BJ (cell line): ENCODE data around the gene SLC48A1. TPM values are rescaled to one million over a fixed set of nuclear protein-coding genes. Genes with fewer than 3 reads are reported as not detected.
A peak's percentile ranks its signal among the peaks of the same experiment; 100 is the strongest.

ENCODE experiments used
- CTCF ChIA-PET: fragments of 350-600 bp; formaldehyde crosslinking; extraction: SDS; loops from one replicate; lab custom pipeline; 2021; ENCODE audit warnings: antibody characterized with exemption, inconsistent platforms; lab: Yijun Ruan, JAX
- POLR2A ChIA-PET: fragments of 300-600 bp; sonication (Branson Sonifier 250); formaldehyde crosslinking; extraction: SDS; loops from one replicate; lab custom pipeline; 2021; ENCODE audit warnings: antibody characterized with exemption; lab: Charles Lee
- DNase-seq: peaks from one replicate; pipeline ENCODE4 v3.0.0-alpha.2; 2011; ENCODE audit warnings: low read depth
- H3K27me3 ChIP-seq: 2 replicates; pipeline ENCODE4 v1.6.0; 2011; ENCODE audit warnings: low read length; ENCODE audit not compliant: control insufficient read depth, insufficient read depth
- H3K36me3 ChIP-seq: 2 replicates; pipeline ENCODE4 v1.5.1; 2011; ENCODE audit warnings: low read length; ENCODE audit not compliant: control insufficient read depth, insufficient read depth
- H3K4me3 ChIP-seq: 2 replicates; pipeline ENCODE4 v1.5.1; 2011; ENCODE audit warnings: low read depth, mild to moderate bottlenecking, control low read depth, low read length
- CTCF ChIP-seq: IDR thresholded peaks from 2 replicates; pipeline ENCODE4 v1.5.1; 2011; ENCODE audit warnings: low read depth, mild to moderate bottlenecking, control low read depth, inconsistent platforms, low read length, moderate library complexity; ENCODE audit not compliant: insufficient read depth
- polyA plus RNA-seq: library from polyadenylated mRNA; depleted of rRNA; stranded (reverse); fragments of >200 nt; gene quantifications from 2 replicates; pipeline ENCODE4 v1.2.3, GENCODE V29; 2011

Gene SLC48A1
- polyA plus RNA-seq, 1 experiment = 16.6 TPM

- TF ChIP-seq CTCF = no peak
- DNase-seq = no peak
- ChIA-PET POLR2A (no interaction called here), CTCF (interaction anchor here (0.7 to 17.6 kb wide), 6 partner anchors 12 to 210 kb away, joined by 3 to 454 read pairs (median 122); partner anchors contain the start of genes ENDOU and SLC48A1)
- no peak overlapping the region for H3K4me3 ChIP-seq
- peaks cover 2% of the 10 kb centered on the region; the same call in 1 of the 2 replicates for H3K27me3 ChIP-seq
- no peaks in the 10 kb centered on the region for H3K36me3 ChIP-seq
Measured at GRCh38 chr12:47739297-47739696, 33.7 kb upstream of the SLC48A1 start.

GRCh38 chr12:47739979-47740378 is 33.1 kb upstream of the SLC48A1 start:
- DNase-seq = no peak
- ChIA-PET CTCF (interaction anchor here (0.7 to 17.6 kb wide), 9 partner anchors 13 to 209 kb away, joined by 3 to 454 read pairs (median 91); partner anchors contain the start of genes ENDOU, RAPGEF3 and SLC48A1), POLR2A (no interaction called here)

GRCh38 chr12:47740606-47741339 is 32.3 kb upstream of the SLC48A1 start:
- no peak for TF ChIP-seq CTCF
- Histone ChIP-seq H3K36me3 (no peaks in the 10 kb centered on the region), H3K4me3 (no peak overlapping the region), H3K27me3 (peaks cover 6% of the 10 kb centered on the region)
- ChIA-PET CTCF (interaction anchor here (0.9 to 17.6 kb wide), 17 partner anchors 13 to 251 kb away, joined by 3 to 454 read pairs (median 15); partner anchors contain the start of genes ENDOU, RAPGEF3 and SLC48A1), POLR2A (no interaction called here)
- no peak for DNase-seq

More at GRCh38 chr12:47739979-47740378, 33.1 kb upstream of the SLC48A1 start:
- Histone ChIP-seq H3K36me3 (no peaks in the 10 kb centered on the region), H3K4me3 (no peak overlapping the region), H3K27me3 (peaks cover 4% of the 10 kb centered on the region; the same call in 1 of the 2 replicates)
- TF ChIP-seq CTCF = no peak

- H3K4me3 ChIP-seq = no peak overlapping the region
- ChIA-PET CTCF (interaction anchor here (0.7 to 17.6 kb wide), 23 partner anchors 8 to 250 kb away, joined by 3 to 454 read pairs (median 6); partner anchors contain the start of genes ENDOU, RAPGEF3 and SLC48A1), POLR2A (no interaction called here)
- no peak for DNase-seq
- no peaks in the 10 kb centered on the region for H3K36me3 ChIP-seq
- peaks cover 6% of the 10 kb centered on the region for H3K27me3 ChIP-seq
- no peak for TF ChIP-seq CTCF
Measured at GRCh38 chr12:47741340-47741703, 31.7 kb upstream of the SLC48A1 start.

- no peaks in the 10 kb centered on the region for H3K36me3 ChIP-seq
- ChIA-PET CTCF (interaction anchor here (0.6 to 17.6 kb wide), 29 partner anchors 9 to 709 kb away, joined by 3 to 454 read pairs (median 5); partner anchors contain the start of genes ENDOU, RAPGEF3 and SLC48A1), POLR2A (no interaction called here)
- peak; percentile 99 for TF ChIP-seq CTCF
- no peak overlapping the region for H3K4me3 ChIP-seq
- no peak for DNase-seq
- peaks cover 6% of the 10 kb centered on the region for H3K27me3 ChIP-seq
Measured at GRCh38 chr12:47742253-47742825, 30.7 kb upstream of the SLC48A1 start.
